NCI-H2029 (cell line): ENCODE results near the gene FMNL2.

Experiments used
- DNase-seq: peaks from one replicate; lab custom pipeline; 2025; lab: John Stamatoyannopoulos, UW

The FMNL2 gene

GRCh38 chr2:152617456-152618192 is 282.6 kb downstream of the FMNL2 start:
- DNase-seq: peak; percentile 13

DNA sequence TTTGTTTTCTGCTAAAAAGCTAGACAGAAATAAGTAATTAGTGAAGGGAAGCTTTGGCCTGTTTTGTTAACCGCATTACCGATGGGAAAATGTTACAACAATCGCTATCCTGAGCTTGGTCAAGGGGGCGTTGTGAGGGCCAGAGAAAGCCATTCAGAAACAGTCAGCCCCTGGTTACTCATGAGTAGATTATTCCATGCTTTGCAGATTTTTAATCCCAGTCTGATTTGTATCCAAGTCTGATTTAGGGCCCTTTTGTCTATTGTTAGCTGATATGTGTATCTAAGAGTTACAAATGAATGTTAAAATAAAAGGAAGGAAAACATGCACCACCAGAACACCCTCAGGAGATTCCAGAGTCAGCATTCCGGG is 283.2 kb downstream of the FMNL2 start:
- DNase-seq: no peak

- DNase-seq: no peak
Observed at GRCh38 chr2:152620208-152620607, 285.2 kb downstream of the FMNL2 start.

DNA sequence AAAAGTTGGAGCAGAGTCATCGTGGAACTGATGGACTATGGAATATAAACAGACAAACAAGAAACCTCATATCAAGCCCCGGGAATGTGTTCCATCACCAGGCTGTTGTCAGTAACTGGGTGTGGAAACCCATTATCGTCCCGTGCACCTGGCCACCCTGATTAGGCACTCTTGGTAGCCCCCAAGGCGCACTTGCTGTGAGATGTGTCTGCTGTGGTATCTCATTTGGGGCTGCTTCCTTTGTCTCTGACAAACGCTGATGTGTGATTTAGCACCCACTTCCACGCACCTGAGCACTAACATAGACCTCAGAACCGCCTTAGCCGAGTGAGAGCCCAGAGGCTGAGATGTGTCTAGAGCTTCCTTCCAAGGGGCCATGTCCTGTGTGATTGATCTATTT is 286.0 kb downstream of the FMNL2 start:
- no peak for DNase-seq

- no peak for DNase-seq
Observed at GRCh38 chr2:152622219-152622618, 287.2 kb downstream of the FMNL2 start.

DNA sequence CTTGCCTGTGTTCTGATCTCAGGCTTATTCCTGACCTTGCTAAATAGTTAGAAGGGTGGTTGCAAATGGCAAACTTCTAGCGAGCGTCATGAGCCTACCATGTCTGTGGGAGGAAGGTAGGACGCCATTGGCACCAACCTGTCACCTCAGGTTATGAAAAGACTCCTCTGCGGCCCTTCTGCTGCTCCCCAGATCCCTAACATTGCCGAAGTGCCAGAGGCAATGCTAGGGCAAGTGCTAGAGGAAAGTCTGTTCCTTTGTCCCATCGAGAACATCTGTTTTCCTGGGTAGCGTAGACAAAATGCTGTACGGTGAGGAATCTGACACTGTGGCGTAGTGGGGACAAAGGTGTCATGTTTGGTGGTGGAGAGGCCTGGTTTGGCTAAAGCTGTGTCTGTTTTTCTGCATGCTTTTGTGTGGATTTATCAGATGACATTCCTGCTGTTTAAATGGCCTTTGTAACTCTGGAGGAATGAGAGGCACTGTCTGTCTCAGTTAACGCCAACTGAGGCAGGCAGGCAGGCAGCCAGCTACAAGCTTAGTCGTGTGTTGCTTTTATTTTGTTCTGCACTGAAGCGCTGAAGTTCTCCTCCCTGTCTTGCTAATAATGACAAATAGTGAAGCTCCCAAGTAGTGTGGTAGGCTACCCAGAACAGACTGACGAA is 288.2 kb downstream of the FMNL2 start:
- no peak for DNase-seq

DNA sequence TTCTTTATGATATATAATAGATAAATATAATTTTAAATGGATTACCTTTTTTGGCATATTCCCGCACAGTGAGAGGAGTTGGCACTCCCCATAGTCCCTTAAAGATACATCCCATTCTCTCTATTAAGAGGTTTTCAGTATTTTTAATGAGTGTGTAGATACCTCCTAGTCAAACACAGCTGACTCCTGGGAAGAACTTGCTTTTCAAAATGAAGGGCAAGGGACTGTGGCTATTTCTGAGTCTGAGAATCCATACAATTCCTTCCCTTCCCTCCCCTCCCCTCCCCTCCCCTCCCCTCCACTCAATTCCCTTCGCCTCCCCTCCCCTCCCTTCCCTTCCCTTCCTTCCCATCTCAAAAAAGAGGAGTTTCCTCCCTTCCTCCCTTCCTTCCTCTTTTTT is 288.8 kb downstream of the FMNL2 start:
- DNase-seq: no peak

DNA sequence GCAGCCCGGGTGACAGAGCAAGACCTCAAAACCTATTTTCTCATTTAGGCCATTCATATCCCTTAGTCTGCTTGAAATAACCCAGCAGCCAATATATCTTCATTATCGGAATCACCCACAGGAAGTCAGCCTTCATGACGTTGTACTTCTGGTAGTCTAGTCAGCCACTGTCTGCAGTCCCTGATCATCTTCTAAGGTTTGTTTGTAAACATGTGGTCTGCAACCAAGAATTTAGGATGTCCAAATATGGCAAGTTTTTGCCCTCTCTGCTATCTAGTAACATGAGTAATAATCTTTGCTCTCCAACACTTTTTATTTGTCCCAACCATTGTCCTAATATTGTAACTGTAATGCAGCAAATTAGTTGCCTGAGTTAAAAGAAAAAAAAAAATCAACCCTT is 289.8 kb downstream of the FMNL2 start:
- no peak for DNase-seq

DNA sequence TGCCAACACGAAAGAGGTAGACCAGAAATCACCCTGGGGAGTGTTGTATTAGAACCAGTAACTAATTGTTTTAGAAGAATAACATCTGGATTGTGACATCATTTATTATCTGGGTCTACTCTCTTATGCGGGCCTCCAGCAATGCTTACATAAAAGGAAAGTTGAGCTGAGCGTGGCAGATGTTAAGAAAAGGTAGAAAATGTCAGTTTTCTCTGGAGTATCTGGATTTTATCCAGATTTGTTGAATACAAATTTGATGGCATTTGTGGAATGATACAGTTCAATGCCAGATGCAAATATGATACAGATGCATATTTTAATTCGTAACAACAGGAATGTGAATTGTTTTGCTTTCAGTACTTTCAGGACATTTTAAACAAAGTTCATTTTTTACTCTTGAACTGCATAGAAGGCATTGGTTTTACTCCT is 292.0 kb downstream of the FMNL2 start:
- no peak for DNase-seq

GRCh38 chr2:152627351-152627957 is 292.5 kb downstream of the FMNL2 start:
- no peak for DNase-seq

GRCh38 chr2:152629202-152629601 is 294.2 kb downstream of the FMNL2 start:
- DNase-seq: no peak

DNA sequence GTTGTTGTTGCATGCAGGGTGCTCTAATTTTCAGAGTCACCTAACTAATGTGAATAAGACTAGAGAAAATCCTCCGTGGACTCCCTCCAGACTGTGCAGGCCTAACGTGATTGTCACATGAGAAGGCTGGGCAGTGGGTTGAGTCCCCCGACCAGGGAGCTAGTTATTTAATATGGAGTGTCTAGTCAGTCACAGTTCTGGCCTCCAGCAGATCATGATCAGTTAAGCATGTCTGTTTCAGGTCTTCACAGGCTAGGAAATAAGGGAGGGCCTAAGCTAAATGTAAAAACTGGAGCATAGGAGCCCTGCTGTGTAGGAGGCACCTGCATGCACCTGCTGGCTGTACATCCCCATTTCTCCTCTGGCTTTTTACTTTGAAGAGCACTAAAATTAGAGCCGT is 295.5 kb downstream of the FMNL2 start:
- DNase-seq: no peak

- no peak for DNase-seq
Observed at GRCh38 chr2:152632736-152633135, 297.8 kb downstream of the FMNL2 start.

- peak; percentile 32 for DNase-seq
Observed at GRCh38 chr2:152635635-152636298, 300.8 kb downstream of the FMNL2 start.

GRCh38 chr2:152637251-152637650 is 302.3 kb downstream of the FMNL2 start:
- no peak for DNase-seq

DNA sequence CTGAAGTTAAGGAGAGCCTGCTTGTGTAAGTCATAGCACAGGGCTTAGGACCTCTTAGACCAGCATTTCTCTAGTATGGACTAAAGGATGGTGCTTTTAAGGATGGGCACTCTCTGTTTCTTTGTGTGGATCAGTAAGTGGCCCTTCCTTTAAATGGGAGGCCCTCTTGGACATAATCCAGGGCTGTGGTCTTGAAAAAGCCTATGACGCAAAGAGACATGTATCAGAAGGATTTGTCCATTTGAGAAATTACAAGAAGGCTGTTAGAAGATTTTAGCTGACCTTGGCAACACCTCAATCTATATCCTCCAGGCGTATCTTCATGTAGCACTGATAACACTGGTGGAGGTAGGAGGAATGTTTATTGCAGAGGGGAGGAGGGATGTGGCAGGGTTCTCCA is 303.1 kb downstream of the FMNL2 start:
- no peak for DNase-seq

DNA sequence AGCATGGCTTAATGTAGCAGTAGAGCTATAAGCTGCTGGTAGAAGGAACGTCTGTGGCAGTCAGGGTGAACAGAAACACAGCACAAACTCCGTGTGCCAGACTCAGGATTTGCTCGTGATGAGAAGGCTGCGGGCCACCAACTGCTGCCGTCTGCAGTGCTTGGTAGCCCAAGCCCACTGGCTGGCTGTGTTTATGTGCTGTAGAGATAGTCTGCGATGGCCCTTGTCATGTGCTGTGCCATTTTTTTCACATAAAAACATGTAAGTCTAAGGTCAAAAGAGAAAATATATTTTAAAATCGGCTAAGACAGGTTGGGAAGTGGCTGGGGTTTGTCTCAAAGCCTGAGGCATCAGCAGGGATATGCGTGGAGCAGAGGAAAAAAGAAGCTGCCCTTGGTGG is 303.6 kb downstream of the FMNL2 start:
- DNase-seq: no peak

DNA sequence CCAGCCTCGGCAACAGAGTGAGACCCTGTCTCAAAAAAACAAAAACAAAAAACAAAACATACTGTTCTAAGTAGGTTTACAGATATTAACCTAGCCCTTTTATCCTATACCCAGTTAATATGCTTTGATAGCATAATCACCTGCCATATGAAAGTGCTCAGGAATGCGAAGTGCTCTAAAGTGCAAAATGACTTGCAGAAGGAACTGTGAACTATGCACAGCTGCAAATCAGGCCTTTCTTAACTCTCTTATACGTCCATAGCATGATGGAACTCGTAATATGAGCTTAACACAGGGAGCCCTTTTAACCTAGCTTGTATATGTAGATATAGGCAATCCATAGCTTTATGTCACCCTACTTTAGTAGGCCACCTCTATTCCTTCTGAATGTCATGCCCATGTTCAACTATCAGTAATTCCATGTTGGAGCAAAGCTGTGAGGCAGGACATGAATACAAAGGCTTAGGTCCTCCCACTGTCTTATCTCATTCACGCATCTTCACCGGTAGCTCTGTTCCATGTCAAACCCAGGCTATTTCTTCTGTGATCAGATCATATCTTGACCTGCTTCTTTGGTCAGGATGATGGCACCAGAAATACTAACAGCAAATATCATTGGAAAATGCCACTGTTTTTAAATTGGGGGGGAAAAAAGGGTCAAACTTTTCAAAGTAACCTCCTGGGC is 309.4 kb downstream of the FMNL2 start:
- DNase-seq: no peak

DNA sequence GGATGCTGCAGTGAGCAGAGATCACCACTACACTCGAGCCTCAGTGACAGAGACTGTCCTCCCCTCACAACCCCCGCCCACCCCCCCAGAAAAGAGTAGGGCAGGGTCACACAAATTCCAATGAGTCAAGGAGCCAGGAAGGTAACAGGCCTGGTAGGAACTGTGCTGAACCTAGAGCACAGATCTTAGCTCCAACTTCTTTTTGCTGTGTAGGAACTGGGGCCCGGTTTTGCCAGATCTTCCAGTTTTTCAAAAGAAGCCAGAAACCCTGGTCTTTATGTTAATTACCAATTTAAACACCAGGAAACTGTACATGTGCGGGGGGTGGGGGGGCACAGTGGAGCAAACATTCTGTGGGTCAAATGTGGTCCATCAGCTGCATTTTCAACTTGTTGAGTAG is 311.3 kb downstream of the FMNL2 start:
- no peak for DNase-seq

DNA sequence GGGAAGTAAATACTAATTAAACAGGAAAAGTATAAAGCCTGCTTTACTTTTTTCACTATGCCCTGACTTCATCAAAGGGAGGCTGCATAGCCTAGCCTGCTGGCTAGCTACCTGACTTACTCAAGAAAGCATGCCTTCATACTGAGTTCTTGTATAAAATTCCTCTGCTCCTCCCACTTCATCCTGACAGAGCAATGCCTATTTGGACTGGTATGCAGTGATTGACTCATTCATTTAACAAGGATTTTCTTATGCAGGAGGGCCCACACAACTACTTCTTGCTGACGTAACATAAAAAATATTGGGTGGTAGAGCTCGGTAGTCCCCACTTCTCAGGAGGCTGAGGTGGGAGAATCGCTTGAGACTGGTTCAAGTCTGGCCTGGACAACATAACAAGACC is 311.8 kb downstream of the FMNL2 start:
- DNase-seq: no peak

DNA sequence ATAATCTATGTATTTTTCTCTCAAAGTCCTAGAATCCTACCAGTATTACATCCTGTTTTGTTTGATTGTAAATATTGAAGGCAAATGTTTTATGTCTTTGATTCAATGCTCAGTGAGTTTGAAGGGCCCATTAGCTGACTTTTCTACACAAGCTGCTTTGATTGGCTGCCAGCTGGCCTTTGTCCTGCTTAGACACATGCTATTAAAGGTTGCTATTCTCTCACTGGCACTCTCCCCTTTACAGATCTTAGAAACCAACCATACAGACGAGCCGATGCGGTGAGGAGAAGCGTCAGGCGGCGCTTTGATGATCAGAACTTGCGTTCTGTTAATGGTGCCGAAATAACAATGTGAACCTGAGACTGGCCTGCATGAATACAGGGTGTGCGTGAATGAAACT is 312.6 kb downstream of the FMNL2 start:
- DNase-seq: peak; percentile 81

- peak; percentile 10 for DNase-seq
Observed at GRCh38 chr2:152648336-152648735, 313.4 kb downstream of the FMNL2 start.
